HG02623 (cell line): ENCODE results near the gene RAB39B.

Source experiments
- ATAC-seq: cut with Tn5 transposase; IDR thresholded peaks from one replicate; pipeline ENCODE4 v1.9.1; 2021; ENCODE audit warnings: moderate library complexity; ENCODE audit not compliant: unreplicated experiment

The RAB39B gene

DNA sequence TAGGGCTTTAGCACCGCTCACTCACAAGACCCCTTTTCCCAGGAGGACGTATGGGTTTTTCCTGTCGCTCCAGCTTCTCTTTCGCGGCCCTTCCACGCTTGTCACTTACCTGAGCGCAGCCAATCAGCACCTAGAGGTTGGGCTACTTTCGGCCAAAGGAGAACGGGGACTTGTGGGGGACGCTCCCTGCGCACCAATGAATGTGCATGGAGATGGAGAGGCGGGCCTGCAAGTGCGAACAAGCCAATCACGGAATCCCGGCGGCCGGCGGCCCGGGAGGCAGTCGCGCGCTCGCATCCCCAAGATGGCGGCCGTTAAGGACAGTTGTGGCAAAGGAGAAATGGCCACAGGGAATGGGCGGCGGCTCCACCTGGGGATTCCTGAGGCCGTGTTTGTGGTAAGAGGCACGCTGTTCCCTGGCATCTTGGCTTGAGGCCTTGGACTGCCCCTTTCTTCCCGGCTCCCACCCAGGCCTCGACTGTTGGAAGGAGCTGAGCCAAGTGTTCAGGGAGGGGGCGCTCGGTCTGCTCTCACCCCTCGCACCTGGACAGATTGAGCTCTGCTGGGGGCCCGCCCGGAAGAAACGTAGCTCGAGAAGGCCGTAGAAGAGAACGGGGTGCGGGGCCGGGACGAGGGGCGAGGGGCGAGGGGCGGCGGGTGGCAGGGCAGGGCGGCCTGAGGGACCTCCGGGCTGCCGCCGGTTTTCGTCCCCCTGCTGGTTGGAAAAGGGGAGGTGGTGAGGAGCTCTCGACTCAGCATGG is 47.9 kb downstream of the RAB39B start, which contains the start of gene VBP1:
VBP1 (plus strand) TSS at position 282 of the 761 bp plus-strand sequence; CDS start at position 305, 23 bp downstream.
- peak; percentile 99 for ATAC-seq

- ATAC-seq = peak; percentile 26
Measured at GRCh38 chrX:155215443-155216178, 48.7 kb downstream of the RAB39B start.

GRCh38 chrX:155213731-155214130 is 50.6 kb downstream of the RAB39B start:
- ATAC-seq = no peak

- ATAC-seq = no peak
Measured at GRCh38 chrX:155211208-155211607, 53.1 kb downstream of the RAB39B start.
